Endothelial cell of umbilical vein (primary cell): ENCODE data around the gene ACADVL. TPM values are rescaled to one million over a fixed set of nuclear protein-coding genes. Genes with fewer than 3 reads are reported as not detected.

Source experiments
- BruUV-seq: library from RNA; stranded (reverse); fragments of 400-500 nt; replicated peaks from 2 replicates; lab custom pipeline; 2021; lab: Mats Ljungman, UMichigan
- CTCF ChIA-PET: fragments of 300-600, 350-600 bp; sonication (Branson Sonifier 250); formaldehyde crosslinking; loops from one replicate; lab custom pipeline; 2021; ENCODE audit warnings: antibody characterized with exemption, inconsistent platforms; lab: Charles Lee
- POLR2A ChIA-PET: fragments of 300-600, 350-600 bp; sonication (Branson Sonifier 250); formaldehyde crosslinking; loops from one replicate; lab custom pipeline; 2021; ENCODE audit warnings: antibody characterized with exemption, inconsistent platforms; lab: Charles Lee
- DNase-seq: peaks from one replicate; pipeline ENCODE4 v3.0.0-alpha.2; 2011; ENCODE audit warnings: low read depth, low spot score
- FAIRE-seq: peaks from 2 replicates; lab custom pipeline; 2011; peaks lifted over from hg19 to GRCh38; lab: Jason Lieb, UNC
- H2AFZ ChIP-seq: 2 replicates; pipeline ENCODE4 v1.6.0; 2012; ENCODE audit warnings: low read depth, low read length, control low read depth, inconsistent platforms
- H3K27ac ChIP-seq: 2 replicates; pipeline ENCODE4 v1.5.1; 2011; ENCODE audit warnings: low read depth, mild to moderate bottlenecking, control low read depth, low read length, moderate library complexity; ENCODE audit not compliant: insufficient read depth
- H3K27me3 ChIP-seq, 2 experiments: 2 replicates each; pipeline versions ENCODE4 v1.6.0 to v1.6.1; 2011; ENCODE audit warnings: low read length in 2 of 2, mixed read lengths in 1 of 2; ENCODE audit not compliant: control insufficient read depth in 2 of 2, insufficient read depth in 2 of 2
- H3K36me3 ChIP-seq, 2 experiments: 2 replicates in 1 of 2; 3 replicates in 1 of 2; pipeline ENCODE4 v1.5.1; 2011; ENCODE audit warnings: low read length in 2 of 2, mild to moderate bottlenecking in 1 of 2, moderate library complexity in 1 of 2; ENCODE audit not compliant: control insufficient read depth in 2 of 2, insufficient read depth in 2 of 2; ENCODE audit errors: extremely low read depth in 1 of 2
- H3K4me1 ChIP-seq: 3 replicates; pipeline ENCODE4 v1.5.1; 2011; ENCODE audit warnings: mild to moderate bottlenecking, low read length; ENCODE audit not compliant: control insufficient read depth, insufficient read depth; ENCODE audit errors: extremely low read depth
- H3K4me2 ChIP-seq: 2 replicates; pipeline ENCODE4 v1.6.1; 2011; ENCODE audit warnings: low read length, control low read depth, mixed read lengths; ENCODE audit not compliant: insufficient read depth
- H3K4me3 ChIP-seq, 3 experiments: fragments of 200-600 bp in 1 of 3; sonication (generic), shearing (Covaris generic) in 1 of 3; replicated peaks in 1 of 3; 2 replicates each; pipeline ENCODE4 v1.5.1; 2011 to 2016; ENCODE audit warnings: control low read depth in 3 of 3, low read length in 3 of 3, mild to moderate bottlenecking in 2 of 3, inconsistent platforms in 1 of 3, low read depth in 1 of 3, moderate library complexity in 1 of 3; ENCODE audit not compliant: insufficient read depth in 1 of 3
- H3K79me2 ChIP-seq: 2 replicates; pipeline ENCODE4 v1.6.0; 2012; ENCODE audit warnings: low read length, inconsistent platforms; ENCODE audit not compliant: control insufficient read depth, insufficient read depth
- H3K9ac ChIP-seq: replicated peaks from 2 replicates; pipeline ENCODE3; 2011; ENCODE audit warnings: low read length, control low read depth; ENCODE audit not compliant: insufficient read depth; ENCODE audit errors: extremely low read depth
- H3K9me1 ChIP-seq: replicated peaks from 3 replicates; pipeline ENCODE4 v1.6.0; 2011; ENCODE audit warnings: mild to moderate bottlenecking, low read length; ENCODE audit not compliant: control insufficient read depth, insufficient read depth; ENCODE audit errors: extremely low read depth
- H3K9me3 ChIP-seq: replicated peaks from 2 replicates; pipeline ENCODE4 v1.5.1; 2012; ENCODE audit warnings: low read length, inconsistent platforms; ENCODE audit not compliant: control insufficient read depth, insufficient read depth
- H4K20me1 ChIP-seq: replicated peaks from 2 replicates; pipeline ENCODE3; 2011; ENCODE audit warnings: mild to moderate bottlenecking, low read length; ENCODE audit not compliant: control insufficient read depth, insufficient read depth; ENCODE audit errors: extremely low read depth
- FOS ChIP-seq: IDR thresholded peaks from 2 replicates; pipeline ENCODE4 v1.6.1; 2011; ENCODE audit warnings: mild to moderate bottlenecking, low read length, moderate library complexity, borderline replicate concordance; ENCODE audit not compliant: insufficient read depth
- JUN ChIP-seq: IDR thresholded peaks from 2 replicates; pipeline ENCODE4 v1.6.1; 2011; ENCODE audit warnings: borderline replicate concordance, low read depth; ENCODE audit not compliant: insufficient read length, insufficient read depth
- MAX ChIP-seq: IDR thresholded peaks from 2 replicates; pipeline ENCODE4 v1.6.1; 2011; ENCODE audit not compliant: insufficient read depth, insufficient read length
- dilution Hi-C: fragments of 300-500 bp; cut with MboI; formaldehyde crosslinking; loops from one replicate; pipeline ENCODE4 v1.15.0; 2019; ENCODE audit warnings: low sequenced_read_pairs; ENCODE audit not compliant: extremely low pct_ligation_motif_present
- intact Hi-C: fragments of 100-400 bp; cut with micrococcal nuclease; formaldehyde crosslinking; loops from one replicate; pipeline ENCODE4 v1.10.0; 2022
- polyA plus RNA-seq, 4 experiments: library from polyadenylated mRNA; depleted of rRNA in 3 of 4; stranded (reverse) in 3 of 4; unstranded in 1 of 4; fragments of >200 nt; gene quantifications; 2 replicates each; pipeline versions ENCODE4 v1.2.1 to v1.2.3, GENCODE V29; 2011 to 2012; ENCODE audit warnings: missing spikeins in 1 of 4
- total RNA-seq: library from RNA; stranded (reverse); gene quantifications from 2 replicates; pipeline ENCODE4 v1.2.3, GENCODE V29; 2021
- TF ChIP-seq, protein P1 (sequence below), 2 donors: IDR thresholded peaks; 1 replicate in 1 of 2; 2 replicates in 1 of 2; pipeline ENCODE4 v1.5.1; 2011; ENCODE audit warnings: low read length in 2 of 2, mild to moderate bottlenecking in 2 of 2, moderate library complexity in 2 of 2, control low read depth in 1 of 2, inconsistent platforms in 1 of 2, low read depth in 1 of 2; ENCODE audit not compliant: insufficient read depth in 1 of 2; ENCODE audit errors: extremely low read depth in 1 of 2

ACADVL gene
- total and polyA plus RNA-seq, 2 donors (not counting 3 experiments of a cell fraction or from before 2014, with no cell fraction given), result 308 to 376 TPM

DNA sequence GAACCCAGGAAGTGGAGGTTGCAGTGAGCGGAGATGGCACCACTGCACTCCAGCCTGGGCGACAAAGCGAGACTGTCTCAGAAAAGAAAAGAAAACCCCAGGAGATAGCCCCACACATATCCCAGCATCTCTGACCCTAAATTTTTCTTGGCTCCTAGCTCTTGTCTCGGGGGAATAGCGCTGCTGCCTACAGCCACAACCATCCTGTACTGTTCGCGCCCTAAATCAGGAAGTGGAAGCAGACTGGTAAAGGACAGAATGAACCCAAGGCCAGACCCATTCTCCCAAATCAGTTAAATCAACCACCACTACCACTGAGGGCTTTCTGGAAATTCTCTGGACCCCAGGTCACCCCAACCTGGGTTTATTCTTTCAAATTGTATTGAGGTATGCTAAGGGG lies 30.1 kb downstream of the ACADVL start:
- Histone ChIP-seq H3K27me3 (no peaks in the 10 kb centered on the region), H4K20me1 (no peaks in the 10 kb centered on the region), H3K27ac (peak overlapping the region; percentile 30), H3K4me2 (peak overlapping the region; percentile 75), H3K9me3 (no peaks in the 10 kb centered on the region), H3K36me3 (peaks cover 0 to 15% of the 10 kb centered on the region in 2 experiments), H3K9ac (peak overlapping the region; percentile 80), H3K4me1 (peaks cover 23% of the 10 kb centered on the region), H3K4me3 (peak overlapping the region in 1 of 3 experiments; percentile 87), H2AFZ (no peak overlapping the region), H3K79me2 (peaks cover 65% of the 10 kb centered on the region), H3K9me1 (no peaks in the 10 kb centered on the region)
- FAIRE-seq (no peak), DNase-seq (no peak)
- TF ChIP-seq FOS (no peak), MAX (no peak), JUN (no peak)
- TF ChIP-seq, protein P1, sequence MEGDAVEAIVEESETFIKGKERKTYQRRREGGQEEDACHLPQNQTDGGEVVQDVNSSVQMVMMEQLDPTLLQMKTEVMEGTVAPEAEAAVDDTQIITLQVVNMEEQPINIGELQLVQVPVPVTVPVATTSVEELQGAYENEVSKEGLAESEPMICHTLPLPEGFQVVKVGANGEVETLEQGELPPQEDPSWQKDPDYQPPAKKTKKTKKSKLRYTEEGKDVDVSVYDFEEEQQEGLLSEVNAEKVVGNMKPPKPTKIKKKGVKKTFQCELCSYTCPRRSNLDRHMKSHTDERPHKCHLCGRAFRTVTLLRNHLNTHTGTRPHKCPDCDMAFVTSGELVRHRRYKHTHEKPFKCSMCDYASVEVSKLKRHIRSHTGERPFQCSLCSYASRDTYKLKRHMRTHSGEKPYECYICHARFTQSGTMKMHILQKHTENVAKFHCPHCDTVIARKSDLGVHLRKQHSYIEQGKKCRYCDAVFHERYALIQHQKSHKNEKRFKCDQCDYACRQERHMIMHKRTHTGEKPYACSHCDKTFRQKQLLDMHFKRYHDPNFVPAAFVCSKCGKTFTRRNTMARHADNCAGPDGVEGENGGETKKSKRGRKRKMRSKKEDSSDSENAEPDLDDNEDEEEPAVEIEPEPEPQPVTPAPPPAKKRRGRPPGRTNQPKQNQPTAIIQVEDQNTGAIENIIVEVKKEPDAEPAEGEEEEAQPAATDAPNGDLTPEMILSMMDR (IDR thresholded peaks at IDR 0.05; ENCODE audit: extremely low read depth in 1 of 2, insufficient read depth in 1 of 2, low read depth in 1 of 2, low read length in 2 of 2), result no peak
- ChIA-PET POLR2A (no interaction called here), CTCF (interaction anchor here (0.7 kb wide), 1 partner anchor 204 kb away, joined by 4 read pairs; no protein-coding TSS in a partner anchor)
- BruUV-seq, result no TSS peak
- intact Hi-C loops (loop anchor here (5.0 kb wide), 1 partner anchor 187 kb away; the partner anchor contains the start of genes FGF11 and TMEM102), dilution Hi-C loops (no loop called here)
